Activated T-cell treated with anti-CD3 and anti-CD28 coated beads, Interleukin-2, amount 50 U/mL, for 4 hours (primary cell): ENCODE data around the gene SDF4. TPM values are rescaled to one million over a fixed set of nuclear protein-coding genes. Genes with fewer than 3 reads are reported as not detected.
"Not testable (repeated sequence)": the region's sequence is repeated elsewhere in the genome, so short reads cannot be mapped to it uniquely, and the experiment has no call there.

ENCODE experiments used
- ATAC-seq, 2 donors: fragments of 200-7000 bp; cut with Tn5 transposase; one replicate each; pipeline ENCODE4 v1.10.0; 2021
- DNase-seq: peaks from one replicate; pipeline ENCODE4 v3.0.0-alpha.2; 2020
- H3K27me3 Mint-ChIP-seq: one replicate; pipeline ENCODE4 v1.8.0; 2021; ENCODE audit warnings: low read depth, mixed read lengths
- H3K36me3 Mint-ChIP-seq: one replicate; pipeline ENCODE4 v1.8.0; 2022; ENCODE audit warnings: mixed read lengths; ENCODE audit not compliant: insufficient read depth
- H3K4me1 Mint-ChIP-seq: one replicate; pipeline ENCODE4 v1.8.0; 2021; ENCODE audit warnings: low read depth, mixed read lengths
- H3K4me3 Mint-ChIP-seq: one replicate; pipeline ENCODE4 v1.8.0; 2021; ENCODE audit warnings: mild to moderate bottlenecking, moderate library complexity, mixed read lengths
- H3K9me3 Mint-ChIP-seq: one replicate; pipeline ENCODE4 v1.8.0; 2021; ENCODE audit warnings: mixed read lengths
- total RNA-seq, 3 donors: library from RNA; stranded (reverse); gene quantifications; one replicate each; pipeline ENCODE4 v1.2.1, GENCODE V29; 2021

Gene SDF4
- total RNA-seq, 3 donors from 2014 or later: 191 to 242 (median 193) TPM

GRCh38 chr1:1199961-1200875 lies 31.6 kb downstream of the SDF4 start:
- DNase-seq: no peak
- ATAC-seq: no peak
- H3K4me3 Mint-ChIP-seq: peak overlapping the region; percentile 71

GRCh38 chr1:1199141-1199960 lies 32.5 kb downstream of the SDF4 start:
- H3K27me3 Mint-ChIP-seq: no peaks in the 10 kb centered on the region
- H3K9me3 Mint-ChIP-seq: peaks cover 7% of the 10 kb centered on the region
- no peak for ATAC-seq
- peak overlapping the region; percentile 71 for H3K4me3 Mint-ChIP-seq
- no peaks in the 10 kb centered on the region for H3K36me3 Mint-ChIP-seq
- DNase-seq: no peak
- H3K4me1 Mint-ChIP-seq: peaks cover 8% of the 10 kb centered on the region

More at GRCh38 chr1:1199961-1200875, 31.6 kb downstream of the SDF4 start:
- no peaks in the 10 kb centered on the region for H3K27me3 Mint-ChIP-seq
- H3K4me1 Mint-ChIP-seq: peaks cover 8% of the 10 kb centered on the region
- H3K36me3 Mint-ChIP-seq: no peaks in the 10 kb centered on the region
- H3K9me3 Mint-ChIP-seq: peaks cover under 1% of the 10 kb centered on the region

GRCh38 chr1:1198423-1199140 lies 33.2 kb downstream of the SDF4 start:
- Mint-ChIP-seq H3K36me3 (no peaks in the 10 kb centered on the region), H3K27me3 (no peaks in the 10 kb centered on the region), H3K4me1 (peaks cover 8% of the 10 kb centered on the region), H3K4me3 (no peak overlapping the region), H3K9me3 (peaks cover 7% of the 10 kb centered on the region)
- ATAC-seq (no peak), DNase-seq (no peak)

GRCh38 chr1:1197551-1198422 lies 34.0 kb downstream of the SDF4 start:
- peaks cover 7% of the 10 kb centered on the region for H3K9me3 Mint-ChIP-seq
- no peak overlapping the region for H3K4me3 Mint-ChIP-seq
- no peaks in the 10 kb centered on the region for H3K36me3 Mint-ChIP-seq
- DNase-seq (no peak), ATAC-seq (no peak)
- H3K4me1 Mint-ChIP-seq: peaks cover 8% of the 10 kb centered on the region
- no peaks in the 10 kb centered on the region for H3K27me3 Mint-ChIP-seq

- no peak for ATAC-seq
- no peaks in the 10 kb centered on the region for H3K36me3 Mint-ChIP-seq
- H3K4me3 Mint-ChIP-seq: no peak overlapping the region
- H3K9me3 Mint-ChIP-seq: peaks cover 8% of the 10 kb centered on the region
- H3K4me1 Mint-ChIP-seq: peaks cover 8% of the 10 kb centered on the region
- DNase-seq: no peak
- H3K27me3 Mint-ChIP-seq: no peaks in the 10 kb centered on the region
These were observed 34.7 kb downstream of the SDF4 start for GRCh38 chr1:1197188-1197500.

- H3K4me1 Mint-ChIP-seq: peaks cover 8% of the 10 kb centered on the region
- no peak for ATAC-seq
- H3K36me3 Mint-ChIP-seq: no peaks in the 10 kb centered on the region
- no peak overlapping the region for H3K4me3 Mint-ChIP-seq
- H3K9me3 Mint-ChIP-seq: peaks cover 13% of the 10 kb centered on the region
- DNase-seq: no peak
- no peaks in the 10 kb centered on the region for H3K27me3 Mint-ChIP-seq
These were observed 35.2 kb downstream of the SDF4 start for GRCh38 chr1:1196431-1197187.

- ATAC-seq, H3K36me3 Mint-ChIP-seq, H3K27me3 Mint-ChIP-seq, H3K4me3 Mint-ChIP-seq, DNase-seq, H3K4me1 Mint-ChIP-seq: not testable (repeated sequence)
- peaks cover 13% of the 10 kb centered on the region for H3K9me3 Mint-ChIP-seq
These were observed 36.1 kb downstream of the SDF4 start for GRCh38 chr1:1195726-1196125.

- Mint-ChIP-seq H3K27me3 (no peaks in the 10 kb centered on the region), H3K4me1 (peaks cover 2% of the 10 kb centered on the region), H3K36me3 (no peaks in the 10 kb centered on the region), H3K9me3 (peaks cover 13% of the 10 kb centered on the region), H3K4me3 (no peak overlapping the region)
- no peak for DNase-seq
- ATAC-seq: no peak
These were observed 37.1 kb downstream of the SDF4 start for GRCh38 chr1:1194723-1195122.

GRCh38 chr1:1191734-1192133 lies 40.1 kb downstream of the SDF4 start:
- Mint-ChIP-seq H3K4me3 (no peak overlapping the region), H3K27me3 (no peaks in the 10 kb centered on the region), H3K36me3 (no peaks in the 10 kb centered on the region), H3K4me1 (no peaks in the 10 kb centered on the region), H3K9me3 (peaks cover 13% of the 10 kb centered on the region)
- DNase-seq (no peak), ATAC-seq (no peak)

- H3K9me3 Mint-ChIP-seq: peaks cover 5% of the 10 kb centered on the region
- H3K36me3 Mint-ChIP-seq: no peaks in the 10 kb centered on the region
- H3K4me3 Mint-ChIP-seq: no peak overlapping the region
- H3K4me1 Mint-ChIP-seq: no peaks in the 10 kb centered on the region
- no peaks in the 10 kb centered on the region for H3K27me3 Mint-ChIP-seq
- ATAC-seq: no peak
- DNase-seq: no peak
These were observed 42.7 kb downstream of the SDF4 start for GRCh38 chr1:1189111-1189510.

GRCh38 chr1:1187938-1188337 lies 43.9 kb downstream of the SDF4 start:
- Mint-ChIP-seq H3K36me3 (no peaks in the 10 kb centered on the region), H3K27me3 (peaks cover 4% of the 10 kb centered on the region), H3K9me3 (peaks cover 5% of the 10 kb centered on the region), H3K4me3 (no peak overlapping the region), H3K4me1 (no peaks in the 10 kb centered on the region)
- no peak for DNase-seq
- no peak for ATAC-seq

- ATAC-seq (no peak), DNase-seq (no peak)
- no peaks in the 10 kb centered on the region for H3K36me3 Mint-ChIP-seq
- H3K27me3 Mint-ChIP-seq: peaks cover 12% of the 10 kb centered on the region
- peaks cover 3% of the 10 kb centered on the region for H3K4me1 Mint-ChIP-seq
- no peak overlapping the region for H3K4me3 Mint-ChIP-seq
- H3K9me3 Mint-ChIP-seq: no peaks in the 10 kb centered on the region
These were observed 46.6 kb downstream of the SDF4 start for GRCh38 chr1:1185101-1185765.
